GM19239 (cell line): ENCODE data around the gene HS6ST3.

Source experiments
- DNase-seq: peaks from one replicate; pipeline ENCODE4 v3.0.0; 2011; ENCODE audit warnings: low spot score; ENCODE audit not compliant: insufficient read length
- FAIRE-seq: peaks from 2 replicates; lab custom pipeline; 2011; peaks lifted over from hg19 to GRCh38; lab: Jason Lieb, UNC

The HS6ST3 gene

GRCh38 chr13:96284971-96285370 lies 195.1 kb downstream of the HS6ST3 start:
- FAIRE-seq, result no peak

GRCh38 chr13:96285729-96286128 lies 195.8 kb downstream of the HS6ST3 start:
- FAIRE-seq (no peak), DNase-seq (no peak)

More at GRCh38 chr13:96284971-96285370, 195.1 kb downstream of the HS6ST3 start:
- DNase-seq, result no peak

- FAIRE-seq (no peak), DNase-seq (no peak)
Measured at GRCh38 chr13:96294930-96295881, 205.3 kb downstream of the HS6ST3 start.

GRCh38 chr13:96297360-96297759 lies 207.5 kb downstream of the HS6ST3 start:
- DNase-seq, result no peak
- FAIRE-seq, result no peak

GRCh38 chr13:96299235-96299634 lies 209.3 kb downstream of the HS6ST3 start:
- FAIRE-seq (no peak), DNase-seq (no peak)

GRCh38 chr13:96308568-96308967 lies 218.7 kb downstream of the HS6ST3 start:
- no peak for FAIRE-seq

GRCh38 chr13:96314974-96315373 lies 225.1 kb downstream of the HS6ST3 start:
- FAIRE-seq, result no peak

More at GRCh38 chr13:96308568-96308967, 218.7 kb downstream of the HS6ST3 start:
- no peak for DNase-seq

GRCh38 chr13:96338030-96338429 lies 248.1 kb downstream of the HS6ST3 start:
- FAIRE-seq, result no peak
- DNase-seq, result no peak

More at GRCh38 chr13:96314974-96315373, 225.1 kb downstream of the HS6ST3 start:
- DNase-seq, result no peak

GRCh38 chr13:96342286-96342685 lies 252.4 kb downstream of the HS6ST3 start:
- DNase-seq, result no peak

GRCh38 chr13:96342852-96343465 lies 253.1 kb downstream of the HS6ST3 start:
- no peak for FAIRE-seq

More at GRCh38 chr13:96342286-96342685, 252.4 kb downstream of the HS6ST3 start:
- FAIRE-seq, result no peak

GRCh38 chr13:96346921-96347320 lies 257.0 kb downstream of the HS6ST3 start:
- DNase-seq, result no peak
- FAIRE-seq, result no peak

More at GRCh38 chr13:96342852-96343465, 253.1 kb downstream of the HS6ST3 start:
- DNase-seq, result no peak

GRCh38 chr13:96373597-96373996 lies 283.7 kb downstream of the HS6ST3 start:
- DNase-seq (no peak), FAIRE-seq (no peak)

- no peak for DNase-seq
Measured at GRCh38 chr13:96377835-96378234, 287.9 kb downstream of the HS6ST3 start.

GRCh38 chr13:96379967-96380366 lies 290.1 kb downstream of the HS6ST3 start:
- DNase-seq (no peak), FAIRE-seq (no peak)

More at GRCh38 chr13:96377835-96378234, 287.9 kb downstream of the HS6ST3 start:
- no peak for FAIRE-seq

GRCh38 chr13:96381681-96382080 lies 291.8 kb downstream of the HS6ST3 start:
- no peak for FAIRE-seq
- DNase-seq, result no peak

- FAIRE-seq (no peak), DNase-seq (no peak)
Measured at GRCh38 chr13:96388598-96388997, 298.7 kb downstream of the HS6ST3 start.

GRCh38 chr13:96391606-96392005 lies 301.7 kb downstream of the HS6ST3 start:
- DNase-seq (no peak), FAIRE-seq (no peak)

GRCh38 chr13:96397807-96398206 lies 307.9 kb downstream of the HS6ST3 start:
- DNase-seq, result no peak
- FAIRE-seq, result no peak

GRCh38 chr13:96398486-96398885 lies 308.6 kb downstream of the HS6ST3 start:
- FAIRE-seq (no peak), DNase-seq (no peak)

GRCh38 chr13:96403241-96403640 lies 313.3 kb downstream of the HS6ST3 start:
- DNase-seq, result no peak
- FAIRE-seq, result no peak

- no peak for DNase-seq
- no peak for FAIRE-seq
Measured at GRCh38 chr13:96403651-96404050, 313.7 kb downstream of the HS6ST3 start.
